HEK293T (cell line): ENCODE data around the gene ARL14.

Source experiments
- ARNT ChIP-seq: fragments of 450-650 bp; IDR thresholded peaks from 2 replicates; pipeline ENCODE4 v1.6.1; 2017; ENCODE audit warnings: mild to moderate bottlenecking
- BHLHE40 ChIP-seq: fragments of 450-650 bp; IDR thresholded peaks from 2 replicates; pipeline ENCODE4 v1.6.1; 2016; ENCODE audit warnings: mild to moderate bottlenecking, moderate library complexity, borderline replicate concordance
- FOXM1 ChIP-seq: fragments of 450-650 bp; IDR thresholded peaks from 2 replicates; pipeline ENCODE4 v1.6.1; 2017; ENCODE audit warnings: mild to moderate bottlenecking, borderline replicate concordance
- HDGF ChIP-seq: fragments of 450-650 bp; IDR thresholded peaks from 2 replicates; pipeline ENCODE4 v1.6.1; 2017; ENCODE audit warnings: antibody characterized with exemption, borderline replicate concordance
- L3MBTL2 ChIP-seq: fragments of 450-650 bp; conservative IDR thresholded peaks from 2 replicates; pipeline ENCODE4 v1.6.1; 2016; ENCODE audit warnings: mild to moderate bottlenecking
- NFRKB ChIP-seq: fragments of 450-650 bp; IDR thresholded peaks from 2 replicates; pipeline ENCODE4 v1.6.1; 2016; ENCODE audit warnings: mild to moderate bottlenecking, moderate library complexity
- SP1 ChIP-seq: fragments of 450-650 bp; IDR thresholded peaks from 2 replicates; pipeline ENCODE4 v1.6.1; 2017
- SUZ12 ChIP-seq: fragments of 450-650 bp; IDR thresholded peaks from 2 replicates; pipeline ENCODE4 v1.6.1; 2016; ENCODE audit warnings: mild to moderate bottlenecking
- ZNF384 ChIP-seq: fragments of 450-650 bp; IDR thresholded peaks from 2 replicates; pipeline ENCODE4 v1.6.1; 2016
- TF ChIP-seq, protein P1 (sequence below): fragments of 450-650 bp; IDR thresholded peaks from 2 replicates; pipeline ENCODE4 v1.6.1; 2016

DNA sequence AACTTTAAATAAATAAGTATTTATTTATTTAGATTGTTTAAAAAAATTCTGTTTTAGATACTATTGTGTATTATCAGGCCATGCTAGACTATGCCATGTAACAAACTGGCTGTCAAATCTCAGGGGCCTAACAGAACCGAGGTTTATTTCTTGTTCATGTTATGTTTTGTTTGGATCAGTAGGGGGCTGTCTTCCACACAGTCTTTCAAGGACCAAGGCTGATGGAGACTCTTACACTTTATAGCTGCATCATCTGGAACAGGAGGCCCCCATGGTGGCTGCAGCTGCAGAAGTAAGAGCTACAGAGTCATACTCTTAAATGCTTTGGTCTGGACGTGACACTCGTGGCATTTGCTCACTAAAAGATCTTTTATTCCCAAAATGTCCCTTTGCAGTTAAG lies 33.0 kb upstream of the ARL14 start:
- TF ChIP-seq SP1 (no peak), FOXM1 (no peak), ARNT (no peak), NFRKB (no peak), ZNF384 (no peak), BHLHE40 (no peak), HDGF (no peak), SUZ12 (no peak), L3MBTL2 (no peak)
- TF ChIP-seq, protein P1, sequence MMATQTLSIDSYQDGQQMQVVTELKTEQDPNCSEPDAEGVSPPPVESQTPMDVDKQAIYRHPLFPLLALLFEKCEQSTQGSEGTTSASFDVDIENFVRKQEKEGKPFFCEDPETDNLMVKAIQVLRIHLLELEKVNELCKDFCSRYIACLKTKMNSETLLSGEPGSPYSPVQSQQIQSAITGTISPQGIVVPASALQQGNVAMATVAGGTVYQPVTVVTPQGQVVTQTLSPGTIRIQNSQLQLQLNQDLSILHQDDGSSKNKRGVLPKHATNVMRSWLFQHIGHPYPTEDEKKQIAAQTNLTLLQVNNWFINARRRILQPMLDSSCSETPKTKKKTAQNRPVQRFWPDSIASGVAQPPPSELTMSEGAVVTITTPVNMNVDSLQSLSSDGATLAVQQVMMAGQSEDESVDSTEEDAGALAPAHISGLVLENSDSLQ = no peak
